ENCODE data around the gene MAGT1.
"Not testable (repeated sequence)": the region's sequence is repeated elsewhere in the genome, so short reads cannot be mapped to it uniquely, and the experiment has no call there.

The MAGT1 gene

DNA sequence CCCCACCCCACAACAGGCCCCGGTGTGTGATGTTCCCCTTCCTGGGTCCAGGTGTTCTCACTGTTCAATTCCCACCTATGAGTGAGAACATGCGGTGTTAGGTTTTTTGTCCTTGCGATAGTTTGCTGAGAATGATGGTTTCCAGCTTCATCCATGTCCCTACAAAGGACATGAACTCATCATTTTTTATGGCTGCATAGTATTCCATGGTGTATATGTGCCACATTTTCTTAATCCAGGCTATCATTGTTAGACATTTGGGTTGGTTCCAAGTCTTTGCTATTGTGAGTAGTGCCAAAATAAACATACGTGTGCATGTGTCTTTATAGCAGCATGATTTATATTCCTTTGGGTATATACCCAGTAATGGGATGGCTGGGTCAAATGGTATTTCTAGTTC lies 13.8 kb downstream of the MAGT1 start:
- intact Hi-C loops (cut with DNase I), result not testable (repeated sequence)

DNA sequence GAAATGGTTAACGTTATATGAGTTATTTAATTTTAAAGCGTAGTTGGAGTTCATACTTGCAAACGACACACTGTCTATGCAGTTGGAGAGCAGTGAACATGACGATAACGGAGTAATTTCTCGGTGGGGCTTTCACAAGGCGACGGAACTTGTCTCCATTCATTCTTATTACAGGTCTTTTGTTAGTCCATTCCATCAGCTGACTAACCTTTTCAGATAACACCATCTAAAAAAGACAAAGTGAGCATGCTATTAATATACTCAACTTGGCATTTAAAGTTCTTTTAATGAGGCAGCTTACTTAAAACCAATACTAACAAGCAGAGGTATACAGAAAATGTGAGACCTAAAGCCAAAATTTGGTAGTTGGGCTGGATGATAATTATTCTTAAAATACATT lies 19.9 kb downstream of the MAGT1 start:
- intact Hi-C loops (cut with DNase I), result no loop called here
- DNase-seq, result no peak

More for the DNA sequence above, 13.8 kb downstream of the MAGT1 start:
- DNase-seq, result not testable (repeated sequence)

DNA sequence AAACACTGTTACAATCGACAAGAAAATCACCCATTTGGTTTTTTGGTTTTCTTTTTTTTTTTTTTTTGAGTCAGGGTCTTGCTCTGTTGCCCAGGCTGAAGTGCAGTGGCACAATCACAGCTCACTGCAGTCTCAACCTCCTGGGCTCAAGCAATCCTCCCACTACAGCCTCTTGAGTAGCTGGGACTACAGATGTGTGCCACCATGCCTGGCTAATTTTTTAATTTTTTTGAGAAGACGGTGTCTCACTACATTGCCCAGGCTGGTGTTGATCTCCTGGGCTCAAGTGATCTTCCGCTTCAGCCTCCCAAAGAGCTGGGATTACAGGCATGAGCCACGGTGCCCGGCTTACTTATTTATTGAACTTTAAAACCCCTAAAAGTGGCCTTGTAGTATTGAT lies 63.7 kb downstream of the MAGT1 start:
- intact Hi-C loops (cut with DNase I); DNase-seq: not testable (repeated sequence)

DNA sequence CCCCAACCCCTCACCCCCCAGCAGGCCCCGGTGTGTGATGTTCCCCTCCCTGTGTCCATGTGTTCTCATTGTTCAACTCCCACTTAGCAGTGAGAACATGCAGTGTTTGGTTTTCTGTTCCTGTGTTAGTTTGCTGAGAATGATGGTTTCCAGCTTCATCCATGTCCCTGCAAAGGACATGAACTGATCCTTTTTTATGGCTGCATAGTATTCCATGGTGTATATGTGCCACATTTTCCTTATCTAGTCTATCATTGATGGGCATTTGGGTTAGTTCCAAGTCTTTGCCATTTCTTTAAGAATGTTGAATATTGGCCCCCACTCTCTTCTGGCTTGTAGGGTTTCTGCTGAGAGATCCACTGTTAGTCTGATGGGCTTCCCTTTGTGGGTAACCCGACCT lies 73.2 kb downstream of the MAGT1 start:
- intact Hi-C loops (cut with DNase I); DNase-seq: not testable (repeated sequence)

DNA sequence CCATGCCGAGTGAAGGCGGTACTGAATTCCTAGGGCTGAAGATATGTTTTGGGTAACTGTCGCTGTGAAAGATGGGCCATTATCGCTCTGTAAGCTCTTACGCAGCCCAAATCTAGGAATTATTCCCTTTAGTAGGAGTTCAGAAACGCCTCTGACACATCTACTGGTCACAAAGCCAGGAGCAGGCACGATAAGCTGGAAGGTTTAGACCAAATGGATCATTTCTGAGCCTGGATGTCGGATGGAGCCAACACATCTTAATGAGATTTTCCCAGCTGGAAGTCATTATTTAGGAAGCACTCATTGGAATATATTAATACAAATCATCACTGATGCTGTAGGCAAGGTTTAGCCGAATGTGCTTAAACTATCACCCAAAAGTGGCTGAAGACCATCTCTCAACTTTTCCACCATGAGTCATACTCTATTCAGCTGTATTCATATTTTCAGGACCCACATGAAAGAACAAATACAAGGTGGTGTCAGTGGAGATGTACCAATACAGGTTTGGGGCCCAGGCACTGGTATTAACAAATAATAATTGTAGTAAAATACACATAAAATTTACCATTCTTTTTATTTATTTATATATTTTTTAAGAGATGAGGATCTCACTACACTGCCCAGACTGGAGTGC lies 75.0 kb downstream of the MAGT1 start:
- intact Hi-C loops (cut with DNase I), result no loop called here
- DNase-seq, result no peak

DNA sequence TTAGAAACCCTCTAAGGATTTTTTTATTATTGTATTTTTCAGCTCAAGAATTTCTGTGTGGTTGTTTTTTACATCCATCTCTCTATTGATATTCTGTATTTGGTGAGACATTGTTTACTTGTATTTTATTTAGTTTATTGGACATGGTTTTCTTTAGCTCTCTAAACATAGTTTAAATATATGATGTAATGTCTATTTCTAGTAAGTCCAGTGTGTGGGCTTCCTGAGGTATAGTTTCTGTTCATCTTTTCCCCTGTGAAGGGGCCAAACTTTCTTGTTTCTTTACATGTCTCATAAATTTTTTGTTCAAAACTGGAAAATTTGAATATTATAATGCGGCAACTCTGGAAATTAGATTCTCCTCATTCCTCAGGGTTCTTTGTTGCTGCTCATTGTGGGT lies 81.0 kb downstream of the MAGT1 start:
- intact Hi-C loops (cut with DNase I), result no loop called here
- no peak for DNase-seq

DNA sequence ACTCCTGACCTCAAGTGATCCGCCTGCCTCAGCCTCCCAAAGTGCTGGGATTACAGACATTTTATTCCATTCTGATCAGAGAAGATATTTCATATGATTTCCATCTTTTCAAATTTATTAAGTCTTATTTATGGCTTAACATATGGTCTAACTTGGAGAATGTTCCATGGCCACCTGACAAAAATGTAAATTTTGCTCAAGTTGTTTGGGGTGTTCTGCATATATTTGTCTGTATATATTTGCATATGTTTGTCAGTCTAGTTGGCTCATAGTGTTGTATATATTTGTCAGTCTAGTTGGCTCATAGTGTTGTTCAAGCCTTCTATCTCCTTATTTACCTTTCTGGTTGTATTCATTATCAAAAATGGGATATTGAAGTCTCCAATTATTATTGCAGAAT lies 93.0 kb downstream of the MAGT1 start:
- no peak for DNase-seq
- intact Hi-C loops (cut with DNase I), result no loop called here

DNA sequence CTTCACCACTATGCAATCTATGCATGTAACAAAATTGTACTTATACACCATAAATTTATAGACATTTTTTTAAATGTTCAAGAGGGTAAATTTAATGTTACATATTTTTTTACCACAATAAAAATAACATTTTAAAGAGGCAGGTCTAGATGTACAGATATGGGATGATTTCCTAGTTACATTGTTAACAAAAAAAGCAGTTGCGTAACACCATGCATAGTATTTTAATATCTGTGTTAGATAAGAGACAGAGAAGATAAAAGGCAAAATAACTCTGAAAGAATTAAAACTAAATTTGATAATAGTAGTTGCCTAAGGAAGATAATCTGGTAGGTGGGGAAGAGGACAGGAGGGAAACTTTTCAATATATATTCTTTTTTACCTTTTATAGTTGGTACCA lies 100.1 kb downstream of the MAGT1 start:
- intact Hi-C loops (cut with DNase I), result no loop called here
- no peak for DNase-seq

DNA sequence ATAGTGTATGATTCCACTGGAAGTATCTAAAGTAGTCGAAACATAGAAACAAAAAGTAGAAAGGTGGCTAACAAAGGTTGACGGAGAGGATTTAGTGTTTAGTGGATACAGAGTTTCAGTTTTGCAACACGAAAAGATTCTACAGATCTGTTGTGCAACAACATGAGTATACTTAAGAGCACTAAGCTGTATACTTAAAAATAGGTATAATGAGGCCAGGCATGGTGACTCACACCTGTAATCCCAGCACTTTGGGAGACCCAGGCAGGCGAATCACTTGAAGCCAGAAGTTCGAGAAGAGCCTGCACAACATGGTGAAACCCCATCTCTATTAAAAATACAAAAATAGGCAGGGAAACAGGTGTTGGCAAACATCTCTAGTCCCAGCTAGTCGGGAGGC lies 101.3 kb downstream of the MAGT1 start:
- no peak for DNase-seq
- intact Hi-C loops (cut with DNase I), result no loop called here

DNA sequence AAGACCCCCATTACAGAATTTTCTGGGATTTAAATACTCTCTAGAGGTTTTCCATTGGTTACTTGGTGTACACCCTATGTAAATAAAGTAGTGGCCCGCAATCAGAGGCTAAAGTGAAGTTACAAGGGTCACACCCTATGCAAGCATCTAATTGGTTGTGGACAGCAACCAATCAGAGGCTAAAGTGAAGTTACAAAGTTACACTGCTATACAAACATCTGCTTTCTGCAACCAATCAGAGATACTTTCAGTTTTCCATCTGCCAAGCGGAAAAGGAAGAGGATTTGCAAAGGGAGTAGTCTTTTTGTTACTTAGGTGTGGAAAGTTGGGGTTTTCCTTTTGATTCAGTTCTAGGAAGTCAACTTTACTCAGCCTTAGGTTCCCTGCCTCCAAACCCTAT lies 107.2 kb downstream of the MAGT1 start:
- DNase-seq, result no peak
- intact Hi-C loops (cut with DNase I), result loop anchor here (5.0 kb wide), 1 partner anchor 109 kb away; the partner anchor contains the start of genes COX7B and MAGT1

DNA sequence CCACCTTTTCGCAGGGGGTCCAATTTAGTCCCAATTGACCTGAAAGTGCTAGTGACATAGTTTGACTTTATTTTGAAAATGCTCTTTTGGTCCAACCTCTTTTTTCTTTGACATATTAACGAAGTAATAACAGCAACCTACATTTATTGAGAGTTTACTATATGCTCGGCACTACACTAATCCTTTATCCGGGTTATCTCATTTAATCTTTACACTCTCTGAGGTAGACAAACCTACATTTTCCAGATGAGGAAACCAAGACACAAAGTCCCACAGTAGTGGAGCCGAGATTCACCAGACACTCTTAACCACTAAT lies 108.9 kb downstream of the MAGT1 start:
- intact Hi-C loops (cut with DNase I), result loop anchor here (5.0 kb wide), 1 partner anchor 111 kb away; the partner anchor contains the start of genes COX7B and MAGT1
- DNase-seq, result no peak

DNA sequence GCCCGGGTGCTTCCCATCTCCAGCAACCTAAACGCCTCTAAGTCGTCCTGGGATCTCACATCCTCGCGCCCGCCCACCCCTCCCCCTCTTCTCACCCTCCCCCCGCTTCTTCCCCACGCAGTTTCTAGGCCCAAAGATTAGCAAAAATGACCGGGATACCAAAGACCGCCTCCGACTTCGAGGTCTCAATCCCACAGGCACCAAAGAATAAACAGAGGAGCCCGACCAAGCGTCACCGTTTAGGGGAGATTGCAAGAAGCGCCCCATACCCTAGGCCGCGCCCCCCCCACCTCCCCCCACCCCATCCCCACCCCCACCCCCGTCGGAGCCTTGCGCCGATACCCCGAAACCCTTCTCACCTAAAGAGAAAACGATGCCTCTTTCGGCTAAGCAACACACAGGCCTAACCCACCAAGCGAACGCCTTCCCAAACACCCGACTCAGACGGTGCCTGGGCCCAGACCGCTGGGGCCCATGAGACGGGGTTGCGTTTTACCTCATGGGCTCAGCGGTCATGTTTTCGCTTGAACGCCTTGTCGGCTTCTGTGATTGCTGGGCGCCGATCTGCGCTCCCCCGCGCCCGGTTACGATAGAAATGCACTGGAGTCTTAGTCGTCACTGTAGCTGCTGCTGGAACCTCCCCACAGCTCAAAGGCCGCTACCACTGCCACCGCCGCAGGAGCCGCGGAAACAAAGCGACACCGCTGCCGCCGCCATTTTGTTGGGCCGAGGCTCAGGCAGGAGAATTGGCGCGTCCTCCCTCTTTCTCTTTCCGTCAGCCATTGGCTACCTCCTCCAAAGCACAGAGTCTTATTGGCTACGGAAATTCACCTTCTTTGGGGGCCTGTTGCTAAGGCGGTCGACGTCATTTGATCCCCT lies 109.5 kb downstream of the MAGT1 start, which contains the start of gene ATRX:
Gene ATRX, minus strand, starts transcription at position 731 of the 879 bp plus-strand sequence. Its CDS starts 215 bp downstream, at position 516.
- peak; percentile 44 to 95 (median 66) for DNase-seq
- intact Hi-C loops (cut with DNase I), result loop anchor here (5.0 kb wide), 1 partner anchor 112 kb away; the partner anchor contains the start of genes COX7B and MAGT1

DNA sequence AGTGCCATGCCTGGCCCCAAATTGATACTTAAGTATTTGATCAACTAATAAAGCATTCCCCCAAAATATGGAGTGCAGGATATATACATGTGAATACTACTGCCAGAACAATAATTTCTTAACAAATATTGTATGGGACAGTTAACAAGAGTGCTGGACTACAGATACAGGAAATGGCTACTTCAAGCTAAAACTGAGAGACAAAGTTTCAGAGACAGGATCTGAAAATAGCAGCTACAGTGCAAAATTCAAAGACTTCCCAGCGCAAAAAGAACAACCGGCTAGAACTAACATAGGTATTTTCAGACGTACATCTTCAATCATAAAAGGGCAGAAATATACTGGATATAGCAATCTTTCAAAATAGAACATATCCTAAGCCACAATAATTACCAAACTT lies 115.5 kb downstream of the MAGT1 start:
- intact Hi-C loops (cut with DNase I), result no loop called here
- no peak for DNase-seq

DNA sequence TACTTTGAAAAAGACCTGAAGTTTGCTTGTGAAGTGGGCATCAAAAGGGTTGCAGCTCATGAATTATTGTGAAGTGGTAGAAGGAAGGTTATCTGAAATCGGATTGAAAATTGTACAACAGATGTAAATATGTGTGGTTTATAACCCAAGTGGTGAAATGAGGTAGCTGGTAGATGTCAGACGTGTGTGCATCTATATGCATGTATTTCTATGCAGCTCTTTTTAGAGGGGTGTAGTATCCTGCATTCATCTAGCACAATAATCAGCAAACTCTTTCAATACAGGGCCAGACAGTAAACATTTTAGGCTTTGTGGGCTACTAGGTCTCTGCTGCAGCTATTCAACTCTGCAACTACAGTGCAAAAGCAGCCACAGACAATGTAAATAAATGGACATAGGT lies 118.6 kb downstream of the MAGT1 start:
- intact Hi-C loops (cut with DNase I), result no loop called here
- no peak for DNase-seq
